HG02571 (cell line): ENCODE results near the gene SPATA33.
"Not testable (repeated sequence)": the region's sequence is repeated elsewhere in the genome, so short reads cannot be mapped to it uniquely, and the experiment has no call there.

Experiments
- ATAC-seq: cut with Tn5 transposase; IDR thresholded peaks from one replicate; pipeline ENCODE4 v1.9.1; 2021; ENCODE audit warnings: mild to moderate bottlenecking, moderate library complexity; ENCODE audit not compliant: unreplicated experiment

Gene SPATA33

GRCh38 chr16:89624777-89625761 lies 32.6 kb upstream of the SPATA33 start:
- no peak for ATAC-seq

- ATAC-seq = no peak
These were observed 27.6 kb upstream of the SPATA33 start for GRCh38 chr16:89629827-89630610.

- no peak for ATAC-seq
These were observed 24.5 kb upstream of the SPATA33 start for GRCh38 chr16:89633064-89633631.

- ATAC-seq = not testable (repeated sequence)
These were observed 22.9 kb upstream of the SPATA33 start for GRCh38 chr16:89634463-89635385.

- no peak for ATAC-seq
These were observed 21.0 kb upstream of the SPATA33 start for GRCh38 chr16:89636663-89637062.

GRCh38 chr16:89637379-89637778 lies 20.3 kb upstream of the SPATA33 start:
- ATAC-seq = no peak

GRCh38 chr16:89638455-89638854 lies 19.2 kb upstream of the SPATA33 start:
- ATAC-seq = no peak

- no peak for ATAC-seq
These were observed 18.3 kb upstream of the SPATA33 start for GRCh38 chr16:89639385-89639784.

GRCh38 chr16:89641458-89642119 lies 16.0 kb upstream of the SPATA33 start:
- ATAC-seq = no peak

- ATAC-seq = no peak
These were observed 15.1 kb upstream of the SPATA33 start for GRCh38 chr16:89642574-89642973.

- no peak for ATAC-seq
These were observed 13.8 kb upstream of the SPATA33 start for GRCh38 chr16:89643769-89644300.

- no peak for ATAC-seq
These were observed 12.5 kb upstream of the SPATA33 start for GRCh38 chr16:89645122-89645521.

- ATAC-seq = no peak
These were observed 11.4 kb upstream of the SPATA33 start for GRCh38 chr16:89646270-89646669.

- no peak for ATAC-seq
These were observed 10.7 kb upstream of the SPATA33 start for GRCh38 chr16:89646906-89647305.

GRCh38 chr16:89651584-89651983 lies 6.1 kb upstream of the SPATA33 start:
- no peak for ATAC-seq

- ATAC-seq = no peak
These were observed 3.9 kb upstream of the SPATA33 start for GRCh38 chr16:89653656-89654295.

- ATAC-seq = no peak
These were observed 2.5 kb upstream of the SPATA33 start for GRCh38 chr16:89655062-89655643.

GRCh38 chr16:89656435-89657121 lies 1.1 kb upstream of the SPATA33 start:
- no peak for ATAC-seq
